DOHH2 (cell line): ENCODE data around the gene HSPB7.

Source experiments
- EZH2phosphoT487 ChIP-seq: fragments of 200-600 bp; sonication (generic); IDR thresholded peaks from 2 replicates; pipeline ENCODE4 v1.6.1; 2017; ENCODE audit warnings: borderline replicate concordance, mild to moderate bottlenecking, antibody characterized with exemption, low read length, moderate library complexity, mixed read lengths
- TF ChIP-seq, protein P1 (sequence below): fragments of 200-600 bp; sonication (generic); IDR thresholded peaks from one replicate; pipeline ENCODE4 v1.5.1; 2014; ENCODE audit warnings: antibody characterized with exemption, mild to moderate bottlenecking, low read depth, low read length; ENCODE audit not compliant: poor library complexity, severe bottlenecking

DNA sequence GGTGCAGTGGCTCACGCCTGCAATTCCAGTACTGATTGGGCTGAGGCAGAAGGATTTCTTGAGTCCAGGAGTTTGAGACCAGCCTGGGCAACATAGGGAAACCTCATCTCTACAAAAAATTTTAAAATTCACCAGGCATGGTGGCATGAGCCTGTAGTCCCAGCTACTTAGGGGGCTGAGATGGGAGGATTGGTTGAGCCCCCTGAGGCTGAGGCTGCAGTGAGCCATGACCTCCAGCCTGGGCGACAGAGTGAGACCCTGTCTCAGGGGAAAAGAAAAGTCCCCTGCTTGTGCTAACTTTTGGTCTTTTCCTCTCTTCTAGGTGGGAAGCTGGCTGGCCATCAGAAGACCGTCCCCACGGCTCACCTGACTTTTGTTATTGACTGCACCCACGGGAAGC lies 12.2 kb downstream of the HSPB7 start:
- TF ChIP-seq, protein P1, sequence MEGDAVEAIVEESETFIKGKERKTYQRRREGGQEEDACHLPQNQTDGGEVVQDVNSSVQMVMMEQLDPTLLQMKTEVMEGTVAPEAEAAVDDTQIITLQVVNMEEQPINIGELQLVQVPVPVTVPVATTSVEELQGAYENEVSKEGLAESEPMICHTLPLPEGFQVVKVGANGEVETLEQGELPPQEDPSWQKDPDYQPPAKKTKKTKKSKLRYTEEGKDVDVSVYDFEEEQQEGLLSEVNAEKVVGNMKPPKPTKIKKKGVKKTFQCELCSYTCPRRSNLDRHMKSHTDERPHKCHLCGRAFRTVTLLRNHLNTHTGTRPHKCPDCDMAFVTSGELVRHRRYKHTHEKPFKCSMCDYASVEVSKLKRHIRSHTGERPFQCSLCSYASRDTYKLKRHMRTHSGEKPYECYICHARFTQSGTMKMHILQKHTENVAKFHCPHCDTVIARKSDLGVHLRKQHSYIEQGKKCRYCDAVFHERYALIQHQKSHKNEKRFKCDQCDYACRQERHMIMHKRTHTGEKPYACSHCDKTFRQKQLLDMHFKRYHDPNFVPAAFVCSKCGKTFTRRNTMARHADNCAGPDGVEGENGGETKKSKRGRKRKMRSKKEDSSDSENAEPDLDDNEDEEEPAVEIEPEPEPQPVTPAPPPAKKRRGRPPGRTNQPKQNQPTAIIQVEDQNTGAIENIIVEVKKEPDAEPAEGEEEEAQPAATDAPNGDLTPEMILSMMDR = no peak
- no peak for TF ChIP-seq EZH2phosphoT487
